ENCODE measurements around the gene EGLN2.

- TF ChIP-seq EZH2 (IDR thresholded peaks at IDR 0.05; ENCODE audit: borderline replicate concordance, low read length) (no peak), CTCF (conservative IDR thresholded peaks at IDR 0.05 in 1 of 2, IDR thresholded peaks at IDR 0.05 in 1 of 2; ENCODE audit: extremely low read depth in 1 of 2, insufficient read depth in 1 of 2, low read depth in 1 of 2, low read length in 2 of 2) (no peak)
Measured at GRCh38 chr19:40801426-40802299, 2.7 kb downstream of the EGLN2 start.
